TTC549 (cell line): ENCODE measurements around the gene COQ10B.
"Not testable (repeated sequence)": the region's sequence is repeated elsewhere in the genome, so short reads cannot be mapped to it uniquely, and the experiment has no call there.

Experiments
- FAIRE-seq: peaks from 2 replicates; lab custom pipeline; 2012; peaks lifted over from hg19 to GRCh38; lab: Jason Lieb, UNC

The COQ10B gene

DNA sequence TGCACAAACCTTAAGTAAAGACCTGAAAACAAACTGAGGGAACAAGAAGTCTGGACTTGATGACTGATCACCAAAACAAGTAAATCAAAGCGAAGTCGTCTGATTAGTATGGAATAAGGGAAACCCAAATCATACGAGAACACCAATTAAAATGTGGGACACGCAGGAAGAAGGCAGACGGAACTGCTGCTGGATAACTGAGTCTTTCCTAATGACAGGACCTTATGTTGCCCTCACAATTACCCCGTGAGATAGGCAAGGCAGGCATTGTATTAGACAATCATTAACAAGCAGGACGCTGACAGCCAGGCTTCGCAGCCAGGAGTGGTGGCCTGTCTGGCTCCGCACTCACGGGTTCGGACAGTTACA lies 614 bp upstream of the COQ10B start:
- no peak for FAIRE-seq

GRCh38 chr2:197453914-197454398 lies 604 bp downstream of the COQ10B start:
- no peak for FAIRE-seq

- FAIRE-seq = no peak
Observed at GRCh38 chr2:197454923-197455322, 1.6 kb downstream of the COQ10B start.

- no peak for FAIRE-seq
Observed at GRCh38 chr2:197455428-197455827, 2.1 kb downstream of the COQ10B start.

DNA sequence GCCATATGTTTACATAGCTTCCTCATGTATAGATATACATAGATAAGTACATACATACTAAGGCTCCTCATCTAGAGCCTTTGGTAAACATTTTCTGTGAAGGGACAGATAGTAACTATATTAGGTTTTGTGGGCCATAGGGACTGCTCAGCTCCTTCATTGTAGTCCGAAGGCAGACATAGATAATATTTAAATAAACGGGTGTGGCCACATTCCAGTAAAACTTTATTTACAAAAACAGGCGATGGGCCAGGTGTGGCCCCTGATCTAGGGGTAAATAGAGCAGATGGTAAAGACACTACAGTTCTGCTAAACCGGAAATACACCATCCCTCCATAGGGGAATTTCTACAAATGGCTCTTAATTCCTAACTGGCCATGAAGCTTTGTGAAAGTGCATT lies 7.3 kb downstream of the COQ10B start:
- FAIRE-seq = no peak

- FAIRE-seq = no peak
Observed at GRCh38 chr2:197461057-197461456, 7.7 kb downstream of the COQ10B start.

DNA sequence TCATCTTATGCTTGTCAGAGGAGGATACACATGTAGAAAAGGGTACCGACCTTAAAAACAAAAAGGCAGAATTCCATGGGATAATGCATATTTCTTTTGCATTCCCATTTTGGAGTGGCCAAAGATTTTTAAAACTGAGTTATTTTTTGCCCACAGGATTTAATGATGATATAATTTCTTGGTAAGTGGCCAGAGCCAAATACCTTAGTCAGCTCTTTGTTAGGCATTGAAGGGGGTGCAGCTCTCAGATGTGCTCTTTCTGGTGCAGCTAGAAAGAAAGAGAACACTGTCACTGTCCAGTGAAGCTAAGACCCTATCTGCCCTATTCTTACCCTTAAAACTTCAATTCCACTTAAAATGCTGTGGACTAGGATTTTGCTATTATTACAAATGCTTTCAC lies 10.8 kb downstream of the COQ10B start:
- FAIRE-seq = no peak

DNA sequence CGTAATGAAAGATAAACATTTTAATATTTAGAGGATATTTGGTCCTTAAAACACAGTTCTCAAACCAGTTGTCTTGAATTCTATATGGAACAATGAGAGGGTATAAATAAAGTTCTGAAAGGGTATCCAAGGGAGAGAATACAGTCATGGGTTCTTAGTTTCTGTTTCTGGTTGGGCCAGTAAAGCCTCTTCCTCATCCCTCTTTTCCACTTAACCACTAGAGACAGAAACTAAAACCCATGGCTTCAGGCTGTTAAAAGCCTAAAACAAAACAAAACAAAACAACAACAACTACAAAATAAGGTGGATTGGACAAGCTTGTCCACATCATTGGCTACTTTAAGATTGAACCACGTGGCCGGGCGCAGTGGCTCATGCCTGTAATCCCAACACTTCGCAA lies 18.8 kb downstream of the COQ10B start:
- no peak for FAIRE-seq

DNA sequence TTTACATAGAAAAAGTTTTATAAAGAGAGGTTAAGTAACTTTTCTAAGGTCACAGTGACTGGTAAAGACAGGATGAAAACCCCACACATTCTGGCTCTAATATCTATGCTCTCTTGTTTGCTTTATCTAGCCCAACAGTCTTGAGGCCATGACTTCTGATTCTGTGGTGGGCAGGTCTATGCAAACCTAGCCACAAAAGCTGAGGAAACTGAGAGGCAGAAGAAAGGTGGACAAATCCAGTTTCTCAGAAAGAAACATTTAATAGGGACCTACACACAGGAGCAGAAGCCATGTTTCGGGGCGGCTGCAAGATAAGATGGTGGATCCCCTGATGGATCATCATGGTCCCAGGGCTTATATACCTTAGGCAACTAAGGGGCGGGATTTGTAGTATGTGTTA lies 24.4 kb downstream of the COQ10B start:
- FAIRE-seq = no peak

GRCh38 chr2:197480165-197481036 lies 27.0 kb downstream of the COQ10B start:
- FAIRE-seq = no peak

DNA sequence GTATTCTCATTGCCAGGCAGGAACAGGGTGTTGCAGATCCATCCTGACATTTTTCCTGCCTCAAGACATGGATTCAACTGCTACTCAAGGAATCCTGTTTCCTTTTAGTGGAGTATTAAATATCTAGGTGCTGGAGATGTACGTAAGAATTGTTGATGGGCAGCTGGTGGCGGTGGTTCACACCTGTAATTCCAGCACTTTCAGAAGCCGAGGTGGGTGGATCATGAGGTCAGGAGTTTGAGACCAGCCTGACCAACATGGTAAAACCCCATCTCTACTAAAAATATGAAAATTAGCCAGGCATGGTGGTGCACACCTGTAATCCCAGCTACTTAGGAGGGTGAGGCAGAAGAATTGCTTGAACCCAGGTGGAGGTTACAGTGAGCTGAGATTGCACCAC lies 30.9 kb downstream of the COQ10B start:
- not testable (repeated sequence) for FAIRE-seq

DNA sequence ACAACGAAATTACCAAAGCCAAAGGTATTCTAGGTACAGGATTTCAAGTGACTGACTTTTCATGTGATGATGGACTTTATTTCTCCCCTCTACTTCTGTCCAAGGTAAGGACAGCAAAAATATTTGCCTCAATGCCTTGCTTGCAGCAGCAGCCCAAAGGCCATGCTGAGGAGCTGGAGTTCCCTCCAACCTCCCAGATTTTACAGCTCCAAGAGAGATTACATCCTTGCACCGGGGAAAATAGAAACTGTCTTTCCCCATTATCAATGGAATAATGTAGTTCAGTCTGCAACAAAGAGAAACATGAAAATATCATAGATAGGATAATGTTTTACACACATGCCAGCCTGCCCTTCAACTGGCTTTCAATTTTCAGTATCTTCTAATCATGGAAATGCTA lies 32.8 kb downstream of the COQ10B start:
- FAIRE-seq = no peak

DNA sequence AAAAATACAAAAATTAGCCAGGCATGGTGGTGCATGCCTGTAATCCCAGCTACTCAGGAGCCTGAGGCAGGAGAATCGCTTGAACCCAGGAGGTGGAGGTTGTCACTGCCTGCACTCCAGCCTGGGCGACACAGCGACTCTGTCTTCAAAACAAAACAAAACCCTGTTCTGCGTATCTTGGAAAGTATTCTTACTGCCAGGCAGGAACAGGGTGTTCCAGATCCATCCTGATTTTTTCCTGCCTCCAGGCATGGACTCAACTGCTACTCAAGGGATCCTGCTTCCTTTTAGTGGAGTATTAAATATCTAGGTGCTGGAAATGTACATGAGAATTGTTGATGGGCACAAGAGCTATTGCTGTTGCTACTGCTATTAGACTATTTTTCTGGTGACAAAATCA lies 34.0 kb downstream of the COQ10B start:
- no peak for FAIRE-seq

DNA sequence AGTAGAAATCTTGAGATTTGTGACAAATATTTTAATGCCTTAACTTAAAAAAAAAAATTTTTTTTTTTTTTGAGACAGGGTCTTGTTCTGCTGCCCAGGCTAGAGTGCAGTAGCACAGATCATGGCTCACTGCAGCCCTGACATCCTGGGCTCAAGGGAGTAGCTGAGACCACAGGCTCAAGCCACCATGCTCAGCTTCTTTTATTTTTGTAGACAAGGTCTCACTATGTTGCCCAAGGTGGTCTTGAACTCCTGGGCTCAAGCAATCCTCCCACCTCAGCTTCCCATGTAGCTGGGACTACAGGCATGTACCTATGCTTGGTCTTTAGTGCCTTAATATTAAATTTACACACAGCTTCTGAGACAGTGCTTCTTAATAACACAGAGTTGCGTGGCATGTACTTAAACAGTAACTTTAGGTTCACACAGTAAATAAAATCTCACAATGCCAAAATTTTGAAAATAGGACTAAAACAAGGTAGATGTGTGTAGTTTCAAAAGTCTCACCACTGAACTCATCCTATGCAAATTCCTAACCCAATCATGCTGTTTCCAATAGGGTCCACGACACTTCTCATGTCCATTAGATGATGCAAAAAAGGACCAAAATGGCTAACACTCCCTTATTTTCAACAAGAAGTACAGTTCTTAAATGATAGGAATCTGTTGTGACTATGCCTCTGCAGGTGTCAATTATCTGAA lies 42.2 kb downstream of the COQ10B start:
- FAIRE-seq = no peak

DNA sequence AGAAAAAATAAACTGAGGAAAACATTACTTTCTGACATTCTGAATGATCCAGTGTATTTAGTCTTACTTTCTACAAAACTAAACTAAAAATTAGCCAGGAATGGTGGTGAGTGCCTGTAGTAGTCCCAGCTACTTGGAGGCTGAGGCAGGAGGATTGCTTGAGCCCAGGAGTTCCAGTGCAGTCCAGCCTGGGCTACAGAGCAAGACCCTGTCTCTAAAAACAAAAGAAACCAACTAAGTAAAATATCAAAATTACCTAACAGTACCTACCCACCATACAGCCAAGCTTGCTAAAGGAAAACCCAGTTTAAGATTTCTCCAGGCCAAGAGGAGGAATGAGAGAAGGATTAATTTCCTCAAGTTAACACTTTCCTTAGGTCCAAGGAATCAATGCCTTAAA lies 43.3 kb downstream of the COQ10B start:
- no peak for FAIRE-seq

GRCh38 chr2:197497326-197497725 lies 44.0 kb downstream of the COQ10B start:
- FAIRE-seq = no peak

- FAIRE-seq = no peak
Observed at GRCh38 chr2:197498235-197498936, 45.0 kb downstream of the COQ10B start.

GRCh38 chr2:197498937-197499593 lies 45.7 kb downstream of the COQ10B start:
- FAIRE-seq = no peak

- FAIRE-seq = peak; percentile 52
Observed at GRCh38 chr2:197499594-197500502, 46.5 kb downstream of the COQ10B start, which contains the start of the genes HSPD1 and HSPE1. Gene HSPD1 (minus strand): TSS chr2:197499840. CDS start chr2:197498848, 992 bp downstream. Gene HSPE1 (plus strand): TSS chr2:197500379. CDS start chr2:197500437, 58 bp downstream.

DNA sequence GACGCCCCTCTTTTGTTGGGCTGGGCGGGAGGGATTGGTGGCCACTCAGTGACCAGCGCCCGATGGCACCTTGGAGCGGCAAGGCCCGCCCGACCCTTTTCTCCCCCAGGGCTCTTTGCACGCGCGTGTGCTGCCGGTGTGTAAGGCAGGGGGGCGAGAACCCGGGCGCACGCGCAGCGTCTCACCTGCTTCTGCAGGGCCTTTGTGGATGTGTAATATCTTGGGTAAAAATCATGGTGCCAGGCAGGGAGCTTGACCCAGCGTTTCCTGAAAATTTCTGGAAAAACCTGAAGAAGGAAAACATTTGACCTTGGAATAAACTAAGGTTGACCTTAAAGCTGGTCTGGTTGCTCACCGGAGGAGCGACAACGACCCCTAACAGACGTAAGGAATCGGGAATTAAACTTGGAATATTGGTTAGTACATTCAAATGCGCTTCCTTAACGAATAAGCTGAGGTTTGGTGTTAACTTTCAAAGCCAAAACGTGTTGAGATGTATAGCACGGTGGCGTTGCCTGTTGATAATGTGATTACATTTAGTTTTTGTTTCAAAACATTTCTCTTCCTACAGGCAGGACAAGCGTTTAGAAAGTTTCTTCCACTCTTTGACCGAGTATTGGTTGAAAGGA lies 47.3 kb downstream of the COQ10B start:
- FAIRE-seq = no peak

DNA sequence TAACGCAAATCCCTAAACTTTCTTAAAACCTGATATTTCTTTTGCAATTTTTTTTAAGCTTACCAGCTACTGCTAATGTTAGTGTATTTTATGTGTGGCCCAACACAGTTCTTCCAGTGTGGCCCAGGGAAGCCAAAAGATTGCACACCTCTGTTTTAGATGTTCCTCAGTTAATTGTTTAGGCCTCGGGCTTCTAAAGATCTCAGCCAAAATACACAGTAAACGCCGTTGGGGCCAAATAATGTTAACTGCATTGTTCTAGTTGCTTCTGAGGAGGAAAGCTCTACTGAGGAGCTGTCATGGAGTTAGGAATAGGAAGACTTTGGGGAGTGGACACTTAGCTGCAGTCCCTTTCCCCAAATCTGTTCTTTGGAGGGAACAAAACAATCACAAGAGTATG lies 48.8 kb downstream of the COQ10B start:
- no peak for FAIRE-seq
